GM19239 (cell line): ENCODE measurements around the gene GABARAPL2.
A peak's percentile ranks its signal among the peaks of the same experiment; 100 is the strongest.

Experiments used
- DNase-seq: peaks from one replicate; pipeline ENCODE4 v3.0.0; 2011; ENCODE audit warnings: low spot score; ENCODE audit not compliant: insufficient read length
- FAIRE-seq: peaks from 2 replicates; lab custom pipeline; 2011; peaks lifted over from hg19 to GRCh38; lab: Jason Lieb, UNC

Gene GABARAPL2

GRCh38 chr16:75550211-75550662 lies 15.9 kb upstream of the GABARAPL2 start:
- peak; percentile 80 for FAIRE-seq
- DNase-seq: peak; percentile 36

DNA sequence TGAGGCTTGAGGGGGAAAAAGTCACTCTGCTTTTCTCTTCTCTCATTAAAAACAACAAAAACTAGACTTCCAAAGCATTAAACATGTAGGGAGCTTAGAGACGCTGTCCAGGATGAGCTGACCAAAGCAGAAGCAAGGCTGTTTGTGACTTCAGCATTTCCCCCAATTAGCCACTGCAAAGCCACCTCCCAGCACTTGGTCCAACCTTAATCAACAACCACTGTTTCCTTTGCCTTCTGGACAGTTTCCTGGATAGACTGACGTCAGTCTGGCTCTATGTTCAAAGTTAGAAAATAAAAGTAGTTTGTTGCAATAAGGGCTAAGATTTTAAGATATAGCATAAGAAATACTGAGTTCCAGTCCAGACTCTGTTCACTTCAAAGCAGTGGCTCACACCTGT lies 13.2 kb upstream of the GABARAPL2 start:
- no peak for DNase-seq
- no peak for FAIRE-seq

DNA sequence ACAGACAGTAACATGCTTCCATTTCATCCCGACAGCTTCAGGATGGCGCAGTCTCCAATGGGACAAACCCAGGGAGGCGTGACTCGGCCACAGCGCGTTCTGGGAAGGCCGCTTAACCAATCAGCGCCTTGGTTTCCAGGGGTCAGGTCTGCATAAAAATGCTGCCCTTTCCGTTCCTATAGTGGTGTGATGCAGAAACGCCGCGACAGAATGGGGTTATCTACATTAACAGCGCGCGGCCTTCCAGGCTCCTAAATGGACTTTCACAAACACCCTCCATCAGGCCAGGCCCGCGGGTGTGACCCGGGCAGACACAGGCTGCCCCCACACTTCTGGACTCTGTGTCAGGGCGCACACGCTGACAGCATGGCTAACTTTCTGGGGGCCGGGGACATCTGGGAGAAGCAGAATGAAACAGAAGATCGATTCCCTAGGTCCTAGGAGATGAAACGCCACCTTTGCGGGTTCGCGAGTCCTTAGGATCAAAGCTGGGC lies 10.9 kb upstream of the GABARAPL2 start:
- DNase-seq (no peak), FAIRE-seq (peak; percentile 73)

GRCh38 chr16:75555707-75556430 lies 10.3 kb upstream of the GABARAPL2 start, which contains the start of gene TMEM231:
Gene TMEM231, minus strand, starts transcription at chr16:75556252. Its CDS starts 43 bp downstream, at chr16:75556209.
- FAIRE-seq (peak; percentile 98), DNase-seq (peak; percentile 91)

DNA sequence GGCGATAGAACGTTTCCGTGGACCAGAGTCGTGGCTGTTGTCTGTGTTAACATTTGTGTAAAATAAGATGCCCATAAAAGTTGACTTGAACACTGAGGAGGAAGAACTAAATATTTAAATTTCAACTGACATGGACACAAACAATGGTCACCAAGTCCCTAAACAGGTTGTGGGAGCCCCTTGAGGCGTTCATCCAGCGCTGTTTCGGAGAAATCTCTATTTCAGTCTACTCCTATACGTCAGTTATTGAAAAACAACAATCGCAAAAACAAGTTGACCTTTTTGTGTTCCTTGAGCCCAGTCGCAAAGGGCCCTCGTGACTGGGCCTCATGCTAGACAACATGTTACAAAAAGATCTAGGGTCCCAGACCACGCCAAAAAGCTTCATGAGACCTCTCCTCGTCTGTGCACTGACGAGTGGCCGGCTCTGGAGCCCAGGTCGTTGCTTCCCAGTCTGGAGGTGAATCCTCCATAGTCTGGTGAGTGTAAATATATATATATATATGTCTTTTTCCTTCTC lies 9.7 kb upstream of the GABARAPL2 start:
- FAIRE-seq: peak; percentile 14

GRCh38 chr16:75558846-75559401 lies 7.3 kb upstream of the GABARAPL2 start:
- no peak for DNase-seq
- FAIRE-seq: no peak

More for the DNA sequence above, 9.7 kb upstream of the GABARAPL2 start:
- no peak for DNase-seq

DNA sequence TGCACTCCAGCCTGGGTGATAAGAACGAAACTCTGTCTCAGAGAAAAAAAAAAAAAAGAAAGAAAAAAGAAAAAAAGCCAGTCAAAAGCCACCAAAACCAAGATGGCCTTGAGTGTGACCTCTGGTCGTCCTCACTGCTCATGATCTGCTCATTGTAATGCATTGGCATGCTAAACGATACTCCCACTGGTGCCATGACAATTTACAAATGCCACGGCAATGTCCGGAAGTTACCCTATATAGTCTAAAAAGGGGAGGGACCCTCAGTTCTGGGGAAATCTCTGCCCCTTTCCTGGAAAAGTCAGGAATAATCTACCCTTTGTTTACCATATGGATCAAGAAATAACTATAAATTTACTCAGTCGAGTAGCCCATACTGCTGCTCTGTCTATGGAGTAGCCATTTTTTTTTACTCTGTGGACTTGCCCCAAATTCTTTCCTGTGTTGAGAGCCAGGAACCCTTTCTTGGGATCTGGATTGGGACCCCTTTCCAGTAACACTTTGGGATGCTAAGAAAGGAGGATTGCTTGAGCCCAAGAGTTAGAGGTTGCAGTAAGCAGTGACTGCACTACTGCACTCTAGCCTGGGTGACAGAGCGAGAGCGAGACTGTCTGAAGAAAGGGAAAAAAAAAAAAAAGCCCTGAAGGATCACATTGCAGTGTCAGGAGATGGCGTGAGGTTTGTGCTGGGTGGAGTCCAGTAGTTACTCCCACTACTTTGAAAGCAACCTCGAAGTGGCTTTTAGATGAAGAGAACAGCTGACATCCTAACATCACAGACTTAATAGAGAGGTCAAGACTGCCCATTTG lies 6.4 kb upstream of the GABARAPL2 start:
- no peak for FAIRE-seq

GRCh38 chr16:75565640-75566039 lies 539 bp upstream of the GABARAPL2 start:
- FAIRE-seq (peak; percentile 23), DNase-seq (no peak)

More for the DNA sequence above, 6.4 kb upstream of the GABARAPL2 start:
- DNase-seq: no peak

DNA sequence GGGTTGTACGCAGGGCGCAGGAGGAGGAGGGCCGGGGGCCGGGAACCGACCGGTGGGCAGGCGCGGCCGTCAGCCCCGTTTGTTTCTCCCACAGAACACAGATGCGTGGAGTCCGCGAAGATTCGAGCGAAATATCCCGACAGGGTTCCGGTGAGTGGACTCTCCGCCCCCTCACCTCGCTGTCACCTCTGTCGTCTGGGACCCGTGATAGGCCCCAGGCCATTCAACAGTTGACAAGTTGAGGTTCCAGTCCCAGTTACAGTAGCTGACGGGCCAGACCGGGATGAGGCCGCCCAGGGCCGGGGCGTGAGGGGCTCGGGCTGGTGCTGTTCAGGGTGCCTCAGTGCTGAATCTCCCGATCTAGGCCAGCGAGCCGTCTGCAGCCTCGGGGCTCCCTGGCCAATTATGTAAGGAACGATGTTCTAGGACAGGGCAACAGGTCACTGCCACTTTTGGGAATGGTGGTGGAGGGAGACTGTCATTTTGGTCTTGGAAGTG lies 628 bp downstream of the GABARAPL2 start:
- FAIRE-seq: no peak
- DNase-seq: no peak

DNA sequence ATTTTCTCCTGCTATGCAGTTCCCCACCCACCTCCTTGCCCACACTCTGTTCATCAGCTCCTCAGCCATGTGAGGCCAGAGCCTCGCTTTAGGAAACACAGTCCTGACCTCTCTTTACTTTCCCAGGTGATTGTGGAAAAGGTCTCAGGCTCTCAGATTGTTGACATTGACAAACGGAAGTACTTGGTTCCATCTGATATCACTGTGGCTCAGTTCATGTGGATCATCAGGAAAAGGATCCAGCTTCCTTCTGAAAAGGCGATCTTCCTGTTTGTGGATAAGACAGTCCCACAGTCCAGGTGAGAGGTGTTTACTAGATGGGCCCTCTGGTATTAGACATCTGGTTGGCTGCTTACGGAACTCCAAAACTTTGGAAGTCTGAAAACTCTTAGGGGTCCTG lies 1.7 kb downstream of the GABARAPL2 start:
- FAIRE-seq (no peak), DNase-seq (no peak)

- DNase-seq: no peak
- FAIRE-seq: no peak
These were observed 4.4 kb downstream of the GABARAPL2 start for GRCh38 chr16:75570396-75571065.

DNA sequence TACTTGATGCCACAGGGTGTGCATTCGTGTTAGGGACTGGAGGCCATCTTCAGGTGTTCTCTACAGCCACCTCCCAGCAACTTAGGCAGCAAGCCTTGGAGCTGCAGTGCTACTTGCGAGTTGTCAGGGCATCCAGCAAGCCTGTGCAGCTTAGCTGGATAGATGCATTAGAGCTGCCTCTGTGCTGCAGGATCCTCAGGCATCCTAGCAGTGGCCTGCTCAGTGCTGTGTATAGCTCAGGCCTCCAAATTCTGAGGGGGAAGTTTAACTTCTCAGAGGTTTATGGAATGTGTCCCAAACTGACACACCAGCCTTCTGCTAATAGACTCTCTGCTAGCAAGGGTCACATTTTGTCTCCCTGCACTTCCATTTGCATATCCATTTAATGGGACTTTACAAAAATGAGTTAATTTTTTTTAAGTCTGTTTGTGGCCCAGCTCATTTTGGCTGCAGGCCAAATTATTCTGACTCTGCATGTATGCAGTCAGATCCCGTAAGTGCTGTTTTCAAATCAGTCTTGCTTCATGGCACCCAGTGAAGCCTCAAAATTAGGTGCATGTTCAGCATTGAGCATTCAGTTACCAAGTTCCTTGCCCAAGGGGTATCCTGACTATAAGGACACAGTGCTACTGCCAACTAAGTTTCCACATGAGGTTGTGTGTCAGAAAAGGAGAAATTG lies 6.8 kb downstream of the GABARAPL2 start:
- DNase-seq: no peak
- FAIRE-seq: no peak

- FAIRE-seq: no peak
These were observed 7.8 kb downstream of the GABARAPL2 start for GRCh38 chr16:75573955-75574354.

DNA sequence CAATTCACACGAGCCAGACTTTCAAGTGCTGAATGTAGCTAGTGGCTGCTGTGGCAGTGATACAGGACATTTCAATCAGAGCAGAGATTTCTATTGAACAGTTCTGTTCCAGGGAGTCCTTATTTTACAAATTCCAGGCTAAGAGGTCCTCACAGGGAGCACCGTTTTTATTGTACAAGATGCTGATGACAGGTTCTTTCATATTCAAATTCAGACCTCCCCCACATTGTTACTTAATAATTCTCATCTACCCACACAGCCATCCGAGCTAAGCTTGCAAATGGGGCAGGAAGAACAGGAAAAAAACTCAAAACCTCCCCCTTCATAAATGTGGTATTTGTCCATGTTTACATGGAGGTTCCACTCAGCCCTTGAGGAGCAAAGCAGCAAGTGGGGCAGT lies 9.8 kb downstream of the GABARAPL2 start:
- DNase-seq (no peak), FAIRE-seq (no peak)

More at GRCh38 chr16:75573955-75574354, 7.8 kb downstream of the GABARAPL2 start:
- no peak for DNase-seq

DNA sequence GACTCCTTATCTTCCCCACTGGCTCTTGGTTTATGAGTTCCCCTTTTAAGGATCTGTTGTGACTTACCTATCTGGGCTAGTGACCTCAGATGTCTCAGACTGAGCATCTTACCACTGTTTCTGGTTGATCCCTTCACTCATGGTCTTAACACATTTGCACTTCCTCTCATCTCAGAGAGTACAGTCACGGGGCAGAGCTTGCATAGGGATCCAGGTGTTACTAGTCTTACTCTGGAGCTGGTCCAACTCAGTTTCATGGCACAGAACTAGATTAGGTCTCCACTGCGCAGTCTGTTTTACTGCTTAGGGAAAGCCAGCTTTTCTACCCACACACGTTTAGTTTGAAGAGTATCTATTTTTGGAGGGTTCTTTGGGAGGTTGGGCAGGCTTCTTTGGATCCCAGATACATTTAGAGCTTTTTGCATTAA lies 10.2 kb downstream of the GABARAPL2 start:
- DNase-seq: no peak
- no peak for FAIRE-seq

- no peak for DNase-seq
- FAIRE-seq: no peak
These were observed 12.0 kb downstream of the GABARAPL2 start for GRCh38 chr16:75578212-75578611.

GRCh38 chr16:75578725-75579124 lies 12.5 kb downstream of the GABARAPL2 start:
- DNase-seq: no peak
- no peak for FAIRE-seq

DNA sequence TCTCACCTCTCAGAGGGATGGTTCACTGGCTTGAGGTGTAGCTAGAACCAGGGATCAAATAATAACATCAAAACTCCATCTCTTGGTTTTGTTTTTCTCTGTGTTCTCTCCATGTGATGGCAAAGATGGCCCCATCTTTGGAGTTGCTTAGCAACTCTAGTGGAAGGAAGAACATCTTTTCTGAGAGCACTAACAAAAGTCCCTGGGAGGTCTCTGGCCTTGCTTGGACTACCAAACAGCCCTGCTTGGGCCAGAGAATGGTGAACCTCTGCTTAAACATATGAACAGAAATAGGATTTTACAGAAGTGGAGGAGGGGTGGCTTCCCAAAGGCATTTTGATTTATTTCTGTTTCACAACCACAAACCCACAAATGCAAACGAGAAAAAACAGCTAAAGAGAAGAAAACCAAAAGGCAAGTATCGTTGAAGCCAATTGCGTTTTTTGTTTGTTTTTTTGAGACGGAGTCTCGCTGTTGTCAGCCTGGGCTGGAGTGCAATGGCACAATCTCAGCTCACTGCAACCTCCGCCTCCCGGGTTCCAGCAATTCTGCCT lies 13.2 kb downstream of the GABARAPL2 start:
- no peak for FAIRE-seq
- no peak for DNase-seq

DNA sequence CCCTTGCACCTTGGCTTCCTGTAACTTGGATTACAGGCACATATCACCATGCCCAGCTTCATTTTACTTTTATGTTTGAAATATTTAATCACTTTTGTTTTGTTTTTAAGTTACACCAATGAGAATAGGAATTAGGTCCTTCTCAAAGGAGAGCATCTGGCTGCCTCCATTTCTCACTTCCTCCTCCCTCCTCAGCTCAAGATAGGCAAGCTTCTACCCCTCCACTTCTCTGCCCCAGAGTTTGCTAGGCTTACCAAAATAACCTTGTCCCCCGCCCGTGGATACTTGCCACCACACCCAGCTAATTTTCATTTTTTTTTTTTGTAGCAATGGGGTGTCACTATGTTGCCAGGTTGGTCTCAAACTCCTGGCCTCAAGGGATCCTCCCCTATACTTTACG lies 17.9 kb downstream of the GABARAPL2 start:
- FAIRE-seq: peak; percentile 31
- no peak for DNase-seq
